Neural progenitor cell (in vitro differentiated cells): ENCODE data around the gene MC3R. TPM values are rescaled to one million over a fixed set of nuclear protein-coding genes. Genes with fewer than 3 reads are reported as not detected.
A peak's percentile ranks its signal among the peaks of the same experiment; 100 is the strongest.

Experiments
- DNase-seq: peaks from one replicate; pipeline ENCODE4 v3.0.0-alpha.2; 2016; ENCODE audit warnings: low spot score
- H2AFZ ChIP-seq: fragments of 200-600 bp; sonication (generic); replicated peaks from 2 replicates; pipeline ENCODE4 v1.6.1; 2016; ENCODE audit warnings: antibody characterized with exemption
- H3F3A ChIP-seq: fragments of 200-600 bp; sonication (generic); 2 replicates; pipeline ENCODE4 v1.6.1; 2016; ENCODE audit warnings: antibody characterized with exemption, low read depth
- H3K27ac ChIP-seq: fragments of 200-600 bp; sonication (generic); 2 replicates; pipeline ENCODE4 v1.5.1; 2016; ENCODE audit warnings: mild to moderate bottlenecking
- H3K27me3 ChIP-seq: fragments of 200-600 bp; sonication (generic); 2 replicates; pipeline ENCODE4 v1.6.1; 2016; ENCODE audit warnings: mild to moderate bottlenecking, moderate library complexity
- H3K36me3 ChIP-seq: fragments of 200-600 bp; sonication (generic); 2 replicates; pipeline ENCODE4 v1.5.1; 2016
- H3K4me1 ChIP-seq: fragments of 200-600 bp; sonication (generic); 2 replicates; pipeline ENCODE4 v1.6.1; 2016; ENCODE audit warnings: mixed run types
- H3K4me2 ChIP-seq: fragments of 200-600 bp; sonication (generic); 2 replicates; pipeline ENCODE4 v1.6.1; 2016
- H3K4me3 ChIP-seq: fragments of 200-600 bp; sonication (generic); 2 replicates; pipeline ENCODE4 v1.5.1; 2016
- H3K79me2 ChIP-seq: fragments of 200-600 bp; sonication (generic); 2 replicates; pipeline ENCODE4 v1.6.1; 2016; ENCODE audit warnings: low read depth
- H3K9ac ChIP-seq: fragments of 200-600 bp; sonication (generic); 2 replicates; pipeline ENCODE4 v1.6.1; 2016
- H3K9me3 ChIP-seq: fragments of 200-600 bp; sonication (generic); 2 replicates; pipeline ENCODE4 v1.5.1; 2016; ENCODE audit warnings: low read depth
- H4K20me1 ChIP-seq: fragments of 200-600 bp; sonication (generic); 2 replicates; pipeline ENCODE4 v1.6.1; 2016; ENCODE audit warnings: low read depth
- H3K27ac Mint-ChIP-seq: 3 replicates; pipeline ENCODE4 v1.8.0; 2021; ENCODE audit warnings: mixed read lengths
- H3K27me3 Mint-ChIP-seq: 2 replicates; pipeline ENCODE4 v1.8.0; 2022; ENCODE audit warnings: low read depth, mild to moderate bottlenecking, inconsistent platforms, moderate library complexity, mixed read lengths; ENCODE audit not compliant: insufficient read depth
- H3K36me3 Mint-ChIP-seq: 3 replicates; pipeline ENCODE4 v1.8.0; 2021; ENCODE audit warnings: mixed read lengths
- H3K4me1 Mint-ChIP-seq: 3 replicates; pipeline ENCODE4 v1.8.0; 2021; ENCODE audit warnings: mixed read lengths
- H3K4me3 Mint-ChIP-seq: 3 replicates; pipeline ENCODE4 v1.8.0; 2021; ENCODE audit warnings: mild to moderate bottlenecking, moderate library complexity, mixed read lengths
- H3K9me3 Mint-ChIP-seq: 3 replicates; pipeline ENCODE4 v1.8.0; 2020; ENCODE audit warnings: mixed read lengths
- EZH2 ChIP-seq: fragments of 200-600 bp; sonication (generic); IDR thresholded peaks from 2 replicates; pipeline ENCODE4 v1.6.1; 2017; ENCODE audit warnings: antibody characterized with exemption, mild to moderate bottlenecking, moderate library complexity
- EZH2phosphoT487 ChIP-seq: fragments of 200-600 bp; sonication (generic); IDR thresholded peaks from 2 replicates; pipeline ENCODE4 v1.6.1; 2017; ENCODE audit warnings: antibody characterized with exemption
- total RNA-seq: library from RNA; depleted of rRNA; stranded (reverse); fragments of >200 nt; gene quantifications from 2 replicates; pipeline ENCODE4 v1.2.3, GENCODE V29; 2015; ENCODE audit warnings: low replicate concordance
- TF ChIP-seq, protein P1 (sequence below): fragments of 200-600 bp; sonication (generic); IDR thresholded peaks from 2 replicates; pipeline ENCODE4 v1.5.1; 2017; ENCODE audit warnings: antibody characterized with exemption, mild to moderate bottlenecking

The MC3R gene
- total RNA-seq, 1 donor from 2014 or later: not detected

DNA sequence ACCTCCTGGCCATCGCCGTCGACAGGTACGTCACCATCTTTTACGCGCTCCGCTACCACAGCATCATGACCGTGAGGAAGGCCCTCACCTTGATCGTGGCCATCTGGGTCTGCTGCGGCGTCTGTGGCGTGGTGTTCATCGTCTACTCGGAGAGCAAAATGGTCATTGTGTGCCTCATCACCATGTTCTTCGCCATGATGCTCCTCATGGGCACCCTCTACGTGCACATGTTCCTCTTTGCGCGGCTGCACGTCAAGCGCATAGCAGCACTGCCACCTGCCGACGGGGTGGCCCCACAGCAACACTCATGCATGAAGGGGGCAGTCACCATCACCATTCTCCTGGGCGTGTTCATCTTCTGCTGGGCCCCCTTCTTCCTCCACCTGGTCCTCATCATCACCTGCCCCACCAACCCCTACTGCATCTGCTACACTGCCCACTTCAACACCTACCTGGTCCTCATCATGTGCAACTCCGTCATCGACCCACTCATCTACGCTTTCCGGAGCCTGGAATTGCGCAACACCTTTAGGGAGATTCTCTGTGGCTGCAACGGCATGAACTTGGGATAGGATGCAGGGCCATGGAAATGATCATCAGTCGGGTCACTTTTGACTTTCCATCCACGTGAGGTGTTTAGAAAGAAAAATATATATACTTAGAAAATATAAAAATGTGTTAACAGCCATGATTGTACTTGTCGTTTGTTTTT, 868 bp downstream of the MC3R start:
- no peak overlapping the region for H3K4me3 Mint-ChIP-seq
- Histone ChIP-seq H3K9ac (no peak overlapping the region), H3K79me2 (no peaks in the 10 kb centered on the region), H4K20me1 (no peaks in the 10 kb centered on the region), H3K27me3 (peaks cover 42% of the 10 kb centered on the region), H3K4me2 (no peak overlapping the region), H3K4me3 (no peak overlapping the region), H3K9me3 (no peaks in the 10 kb centered on the region), H3K4me1 (no peaks in the 10 kb centered on the region), H3F3A (no peaks in the 10 kb centered on the region), H3K36me3 (no peaks in the 10 kb centered on the region), H3K27ac (no peak overlapping the region), H2AFZ (no peak overlapping the region)
- no peaks in the 10 kb centered on the region for H3K36me3 Mint-ChIP-seq
- H3K27ac Mint-ChIP-seq: no peak overlapping the region
- DNase-seq: peak; percentile 61
- peaks cover 6% of the 10 kb centered on the region for H3K9me3 Mint-ChIP-seq
- TF ChIP-seq, protein P1, sequence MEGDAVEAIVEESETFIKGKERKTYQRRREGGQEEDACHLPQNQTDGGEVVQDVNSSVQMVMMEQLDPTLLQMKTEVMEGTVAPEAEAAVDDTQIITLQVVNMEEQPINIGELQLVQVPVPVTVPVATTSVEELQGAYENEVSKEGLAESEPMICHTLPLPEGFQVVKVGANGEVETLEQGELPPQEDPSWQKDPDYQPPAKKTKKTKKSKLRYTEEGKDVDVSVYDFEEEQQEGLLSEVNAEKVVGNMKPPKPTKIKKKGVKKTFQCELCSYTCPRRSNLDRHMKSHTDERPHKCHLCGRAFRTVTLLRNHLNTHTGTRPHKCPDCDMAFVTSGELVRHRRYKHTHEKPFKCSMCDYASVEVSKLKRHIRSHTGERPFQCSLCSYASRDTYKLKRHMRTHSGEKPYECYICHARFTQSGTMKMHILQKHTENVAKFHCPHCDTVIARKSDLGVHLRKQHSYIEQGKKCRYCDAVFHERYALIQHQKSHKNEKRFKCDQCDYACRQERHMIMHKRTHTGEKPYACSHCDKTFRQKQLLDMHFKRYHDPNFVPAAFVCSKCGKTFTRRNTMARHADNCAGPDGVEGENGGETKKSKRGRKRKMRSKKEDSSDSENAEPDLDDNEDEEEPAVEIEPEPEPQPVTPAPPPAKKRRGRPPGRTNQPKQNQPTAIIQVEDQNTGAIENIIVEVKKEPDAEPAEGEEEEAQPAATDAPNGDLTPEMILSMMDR: peak; percentile 69
- TF ChIP-seq EZH2: no peak
- H3K27me3 Mint-ChIP-seq: peaks cover 17% of the 10 kb centered on the region
- no peaks in the 10 kb centered on the region for H3K4me1 Mint-ChIP-seq

DNA sequence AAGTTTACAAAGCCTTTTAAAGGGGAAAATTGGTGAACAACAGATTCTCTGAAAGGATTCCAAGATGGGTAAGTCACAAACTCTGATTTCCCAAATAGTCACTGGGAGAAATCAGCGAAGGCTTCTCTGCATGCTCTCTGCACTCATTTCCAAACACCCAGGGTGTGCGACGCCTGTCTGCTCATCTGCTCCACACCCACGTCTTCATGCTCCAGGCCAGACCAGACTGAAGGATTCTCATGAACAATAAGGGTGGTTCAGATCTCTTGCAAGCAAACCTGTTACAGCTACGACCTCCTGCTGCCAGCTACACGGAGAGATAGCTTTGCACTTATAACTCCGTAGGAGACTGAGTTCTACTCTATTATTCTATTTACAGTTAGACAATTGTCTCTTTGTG, 1.4 kb downstream of the MC3R start:
- Mint-ChIP-seq H3K36me3 (no peaks in the 10 kb centered on the region), H3K4me1 (no peaks in the 10 kb centered on the region), H3K27me3 (peaks cover 17% of the 10 kb centered on the region), H3K4me3 (no peak overlapping the region), H3K9me3 (peaks cover 6% of the 10 kb centered on the region), H3K27ac (no peak overlapping the region)
- H3K4me3 ChIP-seq: no peak overlapping the region
- no peak for DNase-seq
- H3K27me3 ChIP-seq: peaks cover 42% of the 10 kb centered on the region
- TF ChIP-seq EZH2phosphoT487: no peak
- H3K36me3 ChIP-seq: no peaks in the 10 kb centered on the region
- no peaks in the 10 kb centered on the region for H3K4me1 ChIP-seq
- H3K9me3 ChIP-seq: no peaks in the 10 kb centered on the region
- no peak overlapping the region for H3K27ac ChIP-seq
- H3K4me2 ChIP-seq: no peak overlapping the region
- H3K79me2 ChIP-seq: no peaks in the 10 kb centered on the region
- no peaks in the 10 kb centered on the region for H3F3A ChIP-seq
- no peaks in the 10 kb centered on the region for H4K20me1 ChIP-seq
- no peak overlapping the region for H3K9ac ChIP-seq
- H2AFZ ChIP-seq: no peak overlapping the region

GRCh38 chr20:56257604-56258003, 9.1 kb downstream of the MC3R start:
- DNase-seq: no peak
- H3K4me2 ChIP-seq: no peak overlapping the region
- no peaks in the 10 kb centered on the region for H3F3A ChIP-seq
- H3K27me3 ChIP-seq: no peaks in the 10 kb centered on the region
- H3K9ac ChIP-seq: no peak overlapping the region
- H3K9me3 ChIP-seq: no peaks in the 10 kb centered on the region
- no peaks in the 10 kb centered on the region for H3K4me1 ChIP-seq
- TF ChIP-seq EZH2phosphoT487 (no peak), EZH2 (no peak)
- TF ChIP-seq, protein P1: no peak
- no peaks in the 10 kb centered on the region for H3K4me1 Mint-ChIP-seq
- H3K27ac Mint-ChIP-seq: no peak overlapping the region
- H3K4me3 ChIP-seq: no peak overlapping the region
- no peaks in the 10 kb centered on the region for H3K36me3 Mint-ChIP-seq
- no peaks in the 10 kb centered on the region for H3K79me2 ChIP-seq
- no peak overlapping the region for H2AFZ ChIP-seq
- peaks cover 9% of the 10 kb centered on the region for H3K27me3 Mint-ChIP-seq
- no peaks in the 10 kb centered on the region for H4K20me1 ChIP-seq
- no peak overlapping the region for H3K27ac ChIP-seq
- H3K36me3 ChIP-seq: no peaks in the 10 kb centered on the region
- no peak overlapping the region for H3K4me3 Mint-ChIP-seq
- no peaks in the 10 kb centered on the region for H3K9me3 Mint-ChIP-seq

GRCh38 chr20:56259948-56260347, 11.4 kb downstream of the MC3R start:
- TF ChIP-seq, protein P1: no peak
- TF ChIP-seq EZH2phosphoT487: no peak
- no peak for TF ChIP-seq EZH2
- H3K4me3 Mint-ChIP-seq: no peak overlapping the region
- no peaks in the 10 kb centered on the region for H3K27me3 ChIP-seq
- no peaks in the 10 kb centered on the region for H3K36me3 ChIP-seq
- no peaks in the 10 kb centered on the region for H3K36me3 Mint-ChIP-seq
- no peak overlapping the region for H3K4me2 ChIP-seq
- H3K4me1 ChIP-seq: no peaks in the 10 kb centered on the region
- H3K9me3 ChIP-seq: no peaks in the 10 kb centered on the region
- no peaks in the 10 kb centered on the region for H4K20me1 ChIP-seq
- H3K27ac Mint-ChIP-seq: no peak overlapping the region
- peaks cover 4% of the 10 kb centered on the region for H3K9me3 Mint-ChIP-seq
- H3K4me1 Mint-ChIP-seq: no peaks in the 10 kb centered on the region
- no peak overlapping the region for H2AFZ ChIP-seq
- no peak overlapping the region for H3K27ac ChIP-seq
- no peaks in the 10 kb centered on the region for H3K79me2 ChIP-seq
- no peaks in the 10 kb centered on the region for H3F3A ChIP-seq
- peaks cover 3% of the 10 kb centered on the region for H3K27me3 Mint-ChIP-seq
- no peak for DNase-seq
- no peak overlapping the region for H3K4me3 ChIP-seq
- H3K9ac ChIP-seq: no peak overlapping the region
